GM18909 (cell line): Measurements from ENCODE around the gene RBM6.

Experiments used
- ATAC-seq: cut with Tn5 transposase; IDR thresholded peaks from one replicate; pipeline ENCODE4 v1.9.1; 2021; ENCODE audit warnings: mild to moderate bottlenecking; ENCODE audit not compliant: unreplicated experiment, poor library complexity

The RBM6 gene

DNA sequence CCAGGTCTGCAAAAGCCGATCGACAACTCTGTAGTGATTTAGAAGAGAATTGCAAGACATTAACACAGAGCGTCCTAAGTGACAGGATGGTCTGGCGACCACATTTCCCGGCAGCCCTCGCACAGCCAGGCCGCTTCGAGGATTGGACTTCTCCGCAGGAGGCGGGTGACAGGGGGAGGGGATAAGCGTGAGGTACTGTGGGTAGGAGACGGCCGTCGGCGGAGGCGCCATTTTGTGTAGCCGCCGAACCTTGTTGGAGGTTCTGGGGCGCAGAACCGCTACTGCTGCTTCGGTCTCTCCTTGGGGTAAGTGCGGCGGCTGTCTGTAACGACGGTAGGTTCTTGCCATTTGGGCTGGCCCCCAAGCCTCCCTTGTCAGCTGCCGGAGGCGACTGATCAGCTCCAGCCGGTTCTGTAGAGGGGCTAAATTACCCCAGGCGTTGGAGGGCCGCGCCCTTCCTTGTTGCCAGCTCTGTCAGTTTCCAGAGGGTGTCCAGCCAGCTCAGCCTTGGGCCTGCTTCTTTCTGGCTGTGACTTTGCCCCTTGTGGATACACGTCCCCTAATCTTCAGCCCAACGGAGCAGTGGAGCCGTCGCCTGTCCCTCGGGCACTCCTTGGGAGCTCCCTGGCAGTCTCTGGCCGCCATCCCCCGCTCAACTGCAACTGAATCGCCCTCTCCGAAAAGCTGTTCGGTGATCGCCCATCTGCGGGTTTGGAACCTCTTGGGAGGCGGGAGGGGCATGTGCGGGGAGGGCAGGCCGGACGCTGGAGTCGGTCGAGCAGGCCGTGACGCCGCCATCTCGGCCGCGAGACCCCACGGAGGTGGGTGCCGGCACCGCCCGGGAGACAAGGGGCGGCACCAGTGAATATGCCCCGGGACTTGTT lies 149.0 kb downstream of the RBM6 start, which contains the start of gene RBM5:
TSS of gene RBM5 (plus strand) at position 195 of the 884 bp plus-strand sequence. CDS start 1,516 bp downstream, outside the sequence.
- ATAC-seq = peak; percentile 99

GRCh38 chr3:50089609-50089945 lies 149.6 kb downstream of the RBM6 start:
- peak; percentile 11 for ATAC-seq

- no peak for ATAC-seq
Measured at GRCh38 chr3:50090984-50091383, 151.0 kb downstream of the RBM6 start.

DNA sequence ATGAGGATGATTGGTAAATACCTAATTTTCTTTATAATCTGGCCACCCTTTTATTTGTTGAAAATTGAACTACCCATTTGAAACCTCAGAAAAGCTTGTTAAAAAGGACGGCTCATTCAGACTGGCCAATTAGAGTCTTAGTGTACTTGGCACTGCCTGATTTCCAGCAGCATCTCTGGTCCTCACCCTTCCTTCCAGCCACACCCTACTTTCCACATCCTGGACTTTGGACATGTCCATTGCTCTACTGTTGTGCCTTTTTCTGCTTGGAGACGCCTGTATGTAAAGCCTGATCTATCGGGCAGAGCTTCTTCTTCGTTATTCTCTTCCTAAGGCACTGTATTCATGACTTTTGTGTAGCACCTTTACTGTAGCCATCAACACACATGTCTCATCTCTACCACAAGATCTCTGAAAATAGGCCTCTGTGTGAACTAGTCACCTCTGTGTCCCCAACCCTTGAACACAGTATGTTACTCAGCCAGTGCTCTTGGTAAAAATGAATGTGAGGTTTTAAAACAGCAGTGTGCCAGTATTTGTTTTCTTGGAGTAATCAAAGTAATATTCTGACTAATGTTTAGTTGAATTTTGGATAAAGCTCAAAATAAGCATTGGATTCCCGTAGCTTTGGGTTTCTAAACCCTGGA lies 155.5 kb downstream of the RBM6 start:
- no peak for ATAC-seq

- no peak for ATAC-seq
Measured at GRCh38 chr3:50100386-50100785, 160.4 kb downstream of the RBM6 start.

GRCh38 chr3:50100956-50101845 lies 161.3 kb downstream of the RBM6 start:
- no peak for ATAC-seq

GRCh38 chr3:50102558-50102957 lies 162.6 kb downstream of the RBM6 start:
- no peak for ATAC-seq

DNA sequence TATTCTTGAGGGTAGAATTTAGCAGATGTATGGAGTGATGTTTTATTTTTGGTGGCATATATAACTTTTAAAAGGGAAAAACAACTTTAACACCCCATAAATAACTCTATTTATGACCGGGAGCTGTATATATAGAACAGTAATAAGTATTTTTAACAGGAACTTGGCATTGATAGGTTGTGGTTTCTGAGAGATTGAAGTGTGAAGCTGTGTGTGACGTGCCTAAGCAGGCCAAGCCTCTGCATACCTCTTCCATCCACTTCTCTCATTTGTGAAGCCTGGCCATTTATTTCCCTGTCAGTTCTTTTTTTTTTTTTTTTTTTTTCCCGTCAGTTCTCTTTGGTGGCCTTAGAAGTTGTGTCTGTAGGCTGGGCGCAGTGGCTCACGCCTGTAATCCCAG lies 171.8 kb downstream of the RBM6 start:
- ATAC-seq = no peak

DNA sequence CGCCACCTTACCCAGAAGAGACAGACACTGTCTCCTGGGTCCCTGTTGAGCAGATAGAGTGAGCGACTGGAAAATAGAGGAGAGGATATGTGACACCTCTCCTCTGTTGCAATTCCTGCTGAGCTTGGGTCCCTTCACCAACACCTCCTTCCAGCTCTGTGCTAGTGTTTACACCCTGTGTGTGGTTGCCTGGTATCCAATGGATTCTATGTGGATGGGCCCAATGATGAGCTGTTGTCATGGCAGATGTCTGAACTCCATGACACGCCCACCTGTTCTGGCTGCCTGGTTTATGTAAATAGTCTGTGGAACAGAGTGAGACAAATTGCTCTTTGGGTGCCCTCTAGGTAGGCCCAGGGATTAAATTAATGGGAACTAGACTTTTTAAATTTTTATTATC lies 172.5 kb downstream of the RBM6 start:
- ATAC-seq = no peak

- no peak for ATAC-seq
Measured at GRCh38 chr3:50117120-50117519, 177.2 kb downstream of the RBM6 start.

- ATAC-seq = no peak
Measured at GRCh38 chr3:50118237-50118636, 178.3 kb downstream of the RBM6 start.

- ATAC-seq = no peak
Measured at GRCh38 chr3:50119786-50120185, 179.8 kb downstream of the RBM6 start.

GRCh38 chr3:50120364-50121071 lies 180.6 kb downstream of the RBM6 start:
- no peak for ATAC-seq

GRCh38 chr3:50121072-50122032 lies 181.4 kb downstream of the RBM6 start:
- ATAC-seq = no peak

DNA sequence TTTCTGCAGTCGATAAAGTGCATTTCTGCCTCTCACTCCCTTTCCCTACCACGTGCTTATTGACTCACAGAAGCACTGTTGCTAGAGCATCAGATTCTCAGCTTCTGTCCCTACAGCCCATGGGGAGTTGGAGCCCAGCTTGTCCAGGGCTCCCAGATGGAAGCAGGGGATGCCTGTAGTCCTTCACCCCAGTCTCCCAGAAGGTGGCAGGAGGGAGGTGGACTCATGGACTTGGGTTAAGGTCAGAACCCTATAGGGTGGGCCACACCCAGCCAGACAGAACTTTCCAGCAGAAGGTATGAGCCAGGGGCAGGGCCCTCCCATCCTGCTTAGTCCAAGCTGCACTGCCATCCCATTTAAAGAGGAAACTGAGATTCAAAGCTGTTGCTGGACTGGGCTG lies 182.1 kb downstream of the RBM6 start:
- ATAC-seq = no peak

DNA sequence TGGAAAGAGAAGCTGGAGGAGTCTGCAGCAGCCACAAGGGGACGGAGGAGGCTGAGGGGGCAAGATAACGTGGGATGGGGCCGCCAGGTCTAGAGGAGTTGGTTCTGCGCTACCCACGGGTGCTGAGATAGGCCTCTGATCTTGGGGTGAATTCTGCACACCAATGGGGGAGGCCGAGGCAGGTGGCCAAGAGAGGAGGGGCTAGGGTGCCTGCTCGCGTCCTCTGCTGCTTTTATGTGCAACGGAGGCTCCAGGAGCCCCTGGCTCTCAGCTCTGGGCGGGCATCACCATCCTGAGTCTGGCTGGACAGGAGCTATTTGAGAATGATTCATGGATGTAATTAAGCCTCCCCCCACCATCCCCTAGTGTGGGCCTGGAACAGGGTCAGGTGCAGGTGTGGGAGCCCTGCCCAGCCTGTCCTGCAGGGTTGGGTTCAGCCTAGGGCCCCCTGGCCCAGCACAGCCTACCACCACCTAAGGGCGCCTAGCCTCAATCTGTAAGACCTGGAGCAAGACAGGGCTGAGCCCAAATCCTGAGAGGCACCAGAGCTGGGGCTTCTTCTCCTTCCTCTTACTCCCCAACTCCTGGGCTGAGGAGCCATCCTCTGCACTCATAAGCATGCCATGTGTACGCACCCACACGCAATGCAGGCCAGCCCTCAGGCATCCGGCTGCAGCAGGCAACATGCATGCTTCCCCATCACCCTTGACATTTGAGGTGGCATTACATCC lies 182.9 kb downstream of the RBM6 start:
- no peak for ATAC-seq

- no peak for ATAC-seq
Measured at GRCh38 chr3:50123394-50124051, 183.6 kb downstream of the RBM6 start.
